Activated CD4-positive, alpha-beta T cell treated with anti-CD3 and anti-CD28 coated beads, Interleukin-2, amount 50 U/mL, for 4 hours (primary cell): Measurements from ENCODE around the gene FUT7.

ENCODE experiments used
- DNase-seq, 2 experiments: peaks; one replicate each; pipeline ENCODE4 v3.0.0-alpha.2; 2020

Gene FUT7

DNA sequence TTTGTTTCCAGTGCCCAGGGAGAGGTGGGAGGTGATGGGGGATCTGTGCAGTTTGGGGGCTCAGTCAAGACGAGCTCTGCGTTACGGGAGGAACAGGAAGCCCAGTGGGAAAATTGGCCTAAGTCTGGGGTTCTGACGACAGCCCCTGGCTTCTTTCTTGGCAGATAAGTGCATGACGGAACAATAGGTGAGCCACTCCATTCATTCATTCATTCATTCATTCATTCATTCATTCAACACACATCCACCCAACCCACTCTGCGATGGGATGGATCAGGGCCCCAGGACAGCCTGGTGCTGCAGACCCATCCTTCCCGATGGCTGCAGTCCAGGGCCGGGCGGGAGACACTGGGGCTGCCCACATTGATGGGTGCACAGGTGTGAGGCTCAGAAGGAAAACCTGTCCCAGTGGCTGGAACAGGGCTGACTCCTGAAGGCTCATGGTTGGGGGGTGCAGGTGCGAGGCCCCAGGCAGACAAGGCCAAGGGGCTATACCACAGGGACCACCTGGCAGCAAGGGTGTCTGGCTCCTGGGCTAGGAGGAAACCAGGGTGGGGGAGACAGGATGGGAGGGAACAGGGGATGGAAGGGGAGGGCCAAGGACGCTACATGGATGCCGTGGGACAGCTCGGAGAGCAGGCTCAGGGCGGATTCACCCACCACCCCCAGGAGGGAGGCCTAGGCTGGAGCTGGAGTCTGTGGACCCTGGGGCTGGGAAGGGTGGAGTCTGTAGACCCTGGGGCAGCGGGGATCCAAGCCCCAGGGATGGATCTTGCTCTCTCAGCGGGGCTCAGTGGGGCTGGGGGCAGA lies 51.0 kb downstream of the FUT7 start:
- DNase-seq: no peak
